Right lobe of liver (tissue), 6 donors: ENCODE results near the gene LDLRAP1. TPM values are rescaled to one million over a fixed set of nuclear protein-coding genes. Genes with fewer than 3 reads are reported as not detected.

Experiments used
- ATAC-seq, 4 donors: fragments of 200-7000 bp; cut with Tn5 transposase; one replicate each; pipeline ENCODE4 v1.9.1; 2020; ENCODE audit warnings: mild to moderate bottlenecking in 4 of 4, moderate library complexity in 4 of 4
- DNase-seq, 3 donors: peaks; one replicate each; pipeline ENCODE4 v3.0.0-alpha.2; 2020
- H3K27ac ChIP-seq, 3 donors: fragments of 200-600 bp; one replicate each; pipeline ENCODE4 v1.8.0; 2022
- H3K27me3 ChIP-seq, 2 donors: fragments of 200-600 bp; one replicate each; pipeline ENCODE4 v1.8.0; 2022
- H3K36me3 ChIP-seq, 4 donors: fragments of 200-600 bp; sonication (generic) in 1 of 4; one replicate each; pipeline versions ENCODE4 v1.5.1 to v1.8.0; 2017 to 2022; ENCODE audit warnings: control low read depth in 1 of 4
- H3K4me1 ChIP-seq, 4 donors: fragments of 200-600 bp; sonication (generic) in 1 of 4; one replicate each; pipeline versions ENCODE4 v1.5.1 to v1.8.0; 2017 to 2022; ENCODE audit warnings: control low read depth in 1 of 4
- H3K4me3 ChIP-seq, 3 donors: fragments of 200-600 bp; one replicate each; pipeline ENCODE4 v1.8.0; 2022
- H3K9me3 ChIP-seq, 4 donors: fragments of 200-600 bp; sonication (generic) in 1 of 4; one replicate each; pipeline versions ENCODE4 v1.5.1 to v1.8.0; 2017 to 2022; ENCODE audit warnings: control low read depth in 1 of 4
- CTCF ChIP-seq, 4 donors: fragments of 200-600 bp in 3 of 4; fragments of 450-650 bp in 1 of 4; IDR thresholded peaks; one replicate each; pipeline versions ENCODE4 v1.5.1 to v1.8.0; 2016 to 2022; ENCODE audit warnings: antibody characterized with exemption in 4 of 4, mild to moderate bottlenecking in 2 of 4
- POLR2A ChIP-seq: fragments of 450-650 bp; IDR thresholded peaks from one replicate; pipeline ENCODE4 v1.6.1; 2017; ENCODE audit warnings: antibody characterized with exemption, mild to moderate bottlenecking
- WGBS: methylation state at CpG from one replicate; pipeline ENCODE4 v1.1.6; 2018; ENCODE audit warnings: low coverage, low lambda C conversion rate; ENCODE audit not compliant: insufficient coverage; ENCODE audit errors: missing lambda C conversion rate; 5-methylcytosine and 5-hydroxymethylcytosine counted together
- intact Hi-C, 2 donors: fragments of 100-400 bp; cut with DNase I; formaldehyde crosslinking; loops; one replicate each; pipeline versions ENCODE4 v1.11.2 to v1.14.1; 2022
- total RNA-seq, 6 experiments: library from RNA; depleted of rRNA in 2 of 6; stranded (reverse); fragments of >200 nt in 2 of 6; fragmentation: NEBNext Ultra II Directional in 3 of 6; extraction: Animal tissue kit (Norgen Biotek cat#: 25700) in 3 of 6; gene quantifications; one replicate each; pipeline versions ENCODE4 v1.1.0 to v1.2.4, GENCODE V29; 2016 to 2023
- donor health status: DM: no; HTN: yes; CAD: no.
- donor health status: DM: no; HTN: no; CAD: no.
- donor health status: DM: no; HTN: no; CAD: no.
- donor health status: DM: no; HTN: yes; CAD: no.
- donor health status: DM: no; HTN: yes; CAD: no.

Gene LDLRAP1
- total RNA-seq, 6 experiments from 2014 or later, result 15.3 to 24.3 (median 16.7) TPM

GRCh38 chr1:25550155-25550506 is 6.7 kb downstream of the LDLRAP1 start:
- DNase-seq (no peak), ATAC-seq (peak in 1 of 4 donors; percentile 9)
- no peak overlapping the region for H3K27ac ChIP-seq
- 55% methylated on average over 2 of the region's 2 CpGs for WGBS
- H3K36me3 ChIP-seq, result no peaks in the 10 kb centered on the region
- peaks cover 0 to 26% (median 6%) of the 10 kb centered on the region in 4 donors for H3K4me1 ChIP-seq
- H3K9me3 ChIP-seq, result no peaks in the 10 kb centered on the region
- no peaks in the 10 kb centered on the region for H3K27me3 ChIP-seq
- TF ChIP-seq CTCF (IDR thresholded peaks at IDR 0.05) (no peak), POLR2A (no peak)
- intact Hi-C loops, result no loop called here
- no peak overlapping the region for H3K4me3 ChIP-seq

DNA sequence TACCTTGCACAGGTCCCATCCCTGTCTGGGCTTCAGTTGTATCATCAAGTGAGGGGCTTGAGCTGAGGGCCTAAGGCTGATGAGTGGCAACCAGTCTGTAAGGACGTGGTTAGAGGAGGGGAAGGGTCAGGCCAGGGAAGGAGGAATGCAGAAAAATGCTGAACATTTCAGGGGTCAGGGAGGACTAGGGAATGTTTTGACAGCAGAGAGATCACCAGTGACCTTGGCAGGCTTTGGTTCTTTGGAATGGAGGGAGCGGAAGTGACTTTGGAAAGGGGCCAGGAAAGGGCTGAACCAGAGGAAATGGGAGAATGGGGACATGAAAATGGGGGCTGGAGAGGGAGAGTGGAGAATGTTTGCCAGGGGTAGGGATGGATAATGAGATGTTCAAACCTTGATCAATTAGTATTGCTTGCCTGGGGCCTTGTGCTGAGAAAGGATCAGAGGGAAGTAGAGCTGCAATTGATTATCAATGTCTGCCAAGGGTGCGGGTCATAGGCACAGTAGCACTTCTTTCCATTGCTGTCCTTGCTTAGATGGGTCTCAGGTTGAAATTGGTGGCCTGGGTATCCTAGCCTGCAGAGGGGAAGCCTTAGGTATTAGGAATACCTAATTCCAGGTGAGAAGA is 7.4 kb downstream of the LDLRAP1 start:
- no peaks in the 10 kb centered on the region for H3K36me3 ChIP-seq
- no peaks in the 10 kb centered on the region for H3K27me3 ChIP-seq
- H3K9me3 ChIP-seq, result no peaks in the 10 kb centered on the region
- TF ChIP-seq CTCF (IDR thresholded peaks at IDR 0.05) (no peak), POLR2A (no peak)
- intact Hi-C loops, result no loop called here
- H3K27ac ChIP-seq, result no peak overlapping the region
- H3K4me3 ChIP-seq, result no peak overlapping the region
- peaks cover 0 to 25% (median 6%) of the 10 kb centered on the region in 4 donors for H3K4me1 ChIP-seq
- DNase-seq (no peak), ATAC-seq (peak; percentile 19 to 62 (median 54))
- 8% methylated on average over 2 of the region's 3 CpGs for WGBS

- no peaks in the 10 kb centered on the region for H3K9me3 ChIP-seq
- no peak for TF ChIP-seq CTCF (IDR thresholded peaks at IDR 0.05)
- no peak for TF ChIP-seq POLR2A
- no peak overlapping the region for H3K4me3 ChIP-seq
- no peak for ATAC-seq
- WGBS, result no CpG with 5 or more reads among the region's 11 CpGs
- no peak overlapping the region for H3K27ac ChIP-seq
- H3K27me3 ChIP-seq, result no peaks in the 10 kb centered on the region
- no peaks in the 10 kb centered on the region for H3K36me3 ChIP-seq
- H3K4me1 ChIP-seq, result peaks cover 0 to 22% (median 6%) of the 10 kb centered on the region in 4 donors
- intact Hi-C loops, result no loop called here
- DNase-seq, result no peak
Measured at GRCh38 chr1:25553749-25554429, 10.5 kb downstream of the LDLRAP1 start.

- no peak overlapping the region for H3K27ac ChIP-seq
- peaks cover 0 to 17% (median 6%) of the 10 kb centered on the region in 4 donors for H3K4me1 ChIP-seq
- H3K9me3 ChIP-seq, result no peaks in the 10 kb centered on the region
- WGBS, result 71% methylated on average over 1 of the region's 3 CpGs
- no peak for TF ChIP-seq POLR2A
- TF ChIP-seq CTCF (IDR thresholded peaks at IDR 0.05), result no peak
- H3K4me3 ChIP-seq, result no peak overlapping the region
- intact Hi-C loops, result no loop called here
- DNase-seq, result no peak
- ATAC-seq, result no peak
- H3K27me3 ChIP-seq, result no peaks in the 10 kb centered on the region
- peaks cover 0 to 3% (median 0%) of the 10 kb centered on the region in 4 donors for H3K36me3 ChIP-seq
Measured at GRCh38 chr1:25554430-25554780, 11.0 kb downstream of the LDLRAP1 start.
